SK-N-SH (cell line): ENCODE data around the gene SIGLEC8. TPM values are rescaled to one million over a fixed set of nuclear protein-coding genes. Genes with fewer than 3 reads are reported as not detected.

Experiments used
- CTCF ChIA-PET: fragments of 300-600, 350-600 bp; formaldehyde crosslinking; extraction: SDS; loops from one replicate; lab custom pipeline; 2021; lab: Yijun Ruan, JAX
- POLR2A ChIA-PET: fragments of 350-600 bp; sonication (Branson Sonifier 250); formaldehyde crosslinking; extraction: SDS; loops from one replicate; lab custom pipeline; 2020; ENCODE audit warnings: antibody characterized with exemption, inconsistent platforms; lab: Yijun Ruan, JAX
- DNase-seq: peaks from one replicate; pipeline ENCODE4 v3.0.0; 2012
- H2AFZ ChIP-seq: fragments of 200-600 bp; sonication (generic); 2 replicates; pipeline ENCODE4 v1.8.1; 2016; ENCODE audit warnings: antibody characterized with exemption, mild to moderate bottlenecking, low read depth
- H3F3A ChIP-seq: fragments of 200-600 bp; sonication (generic); replicated peaks from 2 replicates; pipeline ENCODE3; 2016; ENCODE audit warnings: antibody characterized with exemption, mild to moderate bottlenecking; ENCODE audit not compliant: insufficient read depth
- H3K27ac ChIP-seq, 2 experiments: fragments of 200-500 bp in 1 of 2; fragments of 200-600 bp in 1 of 2; sonication (Bioruptor generic) in 1 of 2; sonication (generic), shearing (Covaris generic) in 1 of 2; 2 replicates each; pipeline versions ENCODE4 v1.5.1 to v1.6.1; 2014 to 2016; ENCODE audit warnings: low read depth in 2 of 2, inconsistent platforms in 1 of 2, low read length in 1 of 2, mild to moderate bottlenecking in 1 of 2, mixed read lengths in 1 of 2
- H3K27me3 ChIP-seq: fragments of 200-600 bp; sonication (generic), shearing (Covaris generic); 2 replicates; pipeline ENCODE4 v1.6.1; 2016; ENCODE audit warnings: mixed run types; ENCODE audit not compliant: insufficient read depth
- H3K36me3 ChIP-seq, 2 experiments: fragments of 200-500 bp in 1 of 2; fragments of 200-600 bp in 1 of 2; sonication (Bioruptor generic) in 1 of 2; sonication (generic) in 1 of 2; replicated peaks in 1 of 2; 2 replicates each; pipeline versions ENCODE3 to v1.5.1; 2014 to 2016; ENCODE audit warnings: low read length in 1 of 2, mild to moderate bottlenecking in 1 of 2; ENCODE audit not compliant: insufficient read depth in 2 of 2, control insufficient read depth in 1 of 2
- H3K4me1 ChIP-seq, 2 experiments: fragments of 200-500 bp in 1 of 2; fragments of 200-600 bp in 1 of 2; sonication (Bioruptor generic) in 1 of 2; sonication (generic), shearing (Covaris generic) in 1 of 2; 2 replicates each; pipeline versions ENCODE4 v1.5.1 to v1.6.1; 2014 to 2016; ENCODE audit warnings: low read depth in 1 of 2, low read length in 1 of 2, mixed run types in 1 of 2; ENCODE audit not compliant: insufficient read depth in 2 of 2, control insufficient read depth in 1 of 2
- H3K4me2 ChIP-seq: fragments of 200-600 bp; sonication (generic), shearing (Covaris generic); 2 replicates; pipeline ENCODE4 v1.6.1; 2017; ENCODE audit warnings: mixed run types
- H3K4me3 ChIP-seq, 2 experiments: fragments of 200-500 bp in 1 of 2; fragments of 200-600 bp in 1 of 2; sonication (Bioruptor generic) in 1 of 2; sonication (generic), shearing (Covaris generic) in 1 of 2; 2 replicates each; pipeline versions ENCODE4 v1.5.1 to v1.8.1; 2014 to 2016; ENCODE audit warnings: low read depth in 2 of 2, inconsistent platforms in 1 of 2, low read length in 1 of 2, mild to moderate bottlenecking in 1 of 2, mixed read lengths in 1 of 2, moderate library complexity in 1 of 2
- H3K79me2 ChIP-seq: fragments of 200-600 bp; sonication (generic); 2 replicates; pipeline ENCODE4 v1.8.1; 2017; ENCODE audit warnings: mild to moderate bottlenecking; ENCODE audit not compliant: insufficient read depth
- H3K9ac ChIP-seq: fragments of 200-600 bp; sonication (generic); 2 replicates; pipeline ENCODE4 v1.6.1; 2017; ENCODE audit warnings: mixed run types
- H3K9me2 ChIP-seq: fragments of 200-600 bp; sonication (generic); 2 replicates; pipeline ENCODE4 v1.6.1; 2017; ENCODE audit warnings: mixed run types
- H3K9me3 ChIP-seq: fragments of 200-600 bp; sonication (generic); 2 replicates; pipeline ENCODE4 v1.6.1; 2017; ENCODE audit warnings: mixed run types, mild to moderate bottlenecking, moderate library complexity
- H4K20me1 ChIP-seq: fragments of 200-600 bp; sonication (generic); 2 replicates; pipeline ENCODE4 v1.6.1; 2017; ENCODE audit warnings: mild to moderate bottlenecking, mixed run types; ENCODE audit not compliant: insufficient read depth
- CHD2 ChIP-seq: fragments of 150-350 bp; IDR thresholded peaks from 2 replicates; pipeline ENCODE4 v1.6.1; 2018; ENCODE audit warnings: low read length; ENCODE audit not compliant: partially characterized antibody
- ELF1 ChIP-seq: IDR thresholded peaks from 2 replicates; pipeline ENCODE4 v1.4.0; 2012
- EZH2phosphoT487 ChIP-seq: fragments of 200-600 bp; sonication (generic); IDR thresholded peaks from 2 replicates; pipeline ENCODE4 v1.6.1; 2017; ENCODE audit warnings: low read depth, mixed run types, mild to moderate bottlenecking, antibody characterized with exemption, moderate library complexity, borderline replicate concordance
- FOSL2 ChIP-seq: IDR thresholded peaks from 2 replicates; pipeline ENCODE4 v1.4.0; 2012; ENCODE audit warnings: low read depth, mild to moderate bottlenecking, moderate library complexity, borderline replicate concordance
- FOXJ3 ChIP-seq: sonication (generic); formaldehyde crosslinking; IDR thresholded peaks from 2 replicates; pipeline ENCODE4 v1.5.1; 2020; ENCODE audit warnings: mild to moderate bottlenecking, missing genetic modification reagents
- FOXM1 ChIP-seq: IDR thresholded peaks from 2 replicates; pipeline ENCODE4 v1.4.0; 2012; ENCODE audit warnings: low read depth, mild to moderate bottlenecking
- GABPA ChIP-seq: IDR thresholded peaks from 2 replicates; pipeline ENCODE4 v1.4.0; 2012; ENCODE audit warnings: low read depth, mild to moderate bottlenecking
- GATA2 ChIP-seq: sonication (generic); formaldehyde crosslinking; IDR thresholded peaks from 2 replicates; pipeline ENCODE4 v1.5.0; 2020; ENCODE audit warnings: mild to moderate bottlenecking, missing genetic modification reagents
- IRF3 ChIP-seq: fragments of 150-350 bp; IDR thresholded peaks from 2 replicates; pipeline ENCODE4 v1.6.1; 2016; ENCODE audit warnings: mild to moderate bottlenecking, low read depth, low read length
- JUND ChIP-seq: IDR thresholded peaks from 2 replicates; pipeline ENCODE4 v1.4.0; 2012
- MAX ChIP-seq: IDR thresholded peaks from 2 replicates; pipeline ENCODE4 v1.4.0; 2012; ENCODE audit warnings: low read depth
- MEF2A ChIP-seq: IDR thresholded peaks from 2 replicates; pipeline ENCODE4 v1.4.0; 2012; ENCODE audit warnings: low read depth, borderline replicate concordance
- NRF1 ChIP-seq: IDR thresholded peaks from 2 replicates; pipeline ENCODE4 v1.6.1; 2012; ENCODE audit warnings: low read depth, mild to moderate bottlenecking, low read length
- PBX3 ChIP-seq: IDR thresholded peaks from 2 replicates; pipeline ENCODE4; 2012
- POLR2AphosphoS5 ChIP-seq: IDR thresholded peaks from 2 replicates; pipeline ENCODE4 v1.6.1; 2012; ENCODE audit warnings: low read depth, low read length
- RFX5 ChIP-seq: IDR thresholded peaks from 2 replicates; pipeline ENCODE4 v1.6.1; 2012; ENCODE audit warnings: mild to moderate bottlenecking, improper control_type of control experiment, low read length
- RXRA ChIP-seq: IDR thresholded peaks from 2 replicates; pipeline ENCODE4 v1.4.0; 2012; ENCODE audit warnings: low read depth, mild to moderate bottlenecking, borderline replicate concordance
- TAF1 ChIP-seq: IDR thresholded peaks from 2 replicates; pipeline ENCODE4 v1.6.1; 2012; ENCODE audit warnings: low read depth, mild to moderate bottlenecking, low read length, moderate library complexity, borderline replicate concordance
- TCF12 ChIP-seq: IDR thresholded peaks from 2 replicates; pipeline ENCODE4 v1.4.0; 2012
- TEAD4 ChIP-seq: IDR thresholded peaks from 2 replicates; pipeline ENCODE4 v1.4.0; 2012; ENCODE audit warnings: mild to moderate bottlenecking, borderline replicate concordance; ENCODE audit not compliant: insufficient read depth
- USF1 ChIP-seq: IDR thresholded peaks from 2 replicates; pipeline ENCODE4 v1.4.0; 2012; ENCODE audit warnings: low read depth, borderline replicate concordance
- ZBTB33 ChIP-seq: IDR thresholded peaks from 2 replicates; pipeline ENCODE4 v1.4.0; 2012; ENCODE audit warnings: low read depth, borderline replicate concordance
- WGBS: methylation state at CpG from one replicate; pipeline ENCODE4 v1.1.6; 2017; ENCODE audit warnings: low lambda C conversion rate; 5-methylcytosine and 5-hydroxymethylcytosine counted together
- polyA plus RNA-seq, 3 experiments: library from polyadenylated mRNA; depleted of rRNA; stranded (reverse); fragments of >200 nt; gene quantifications; 2 replicates each; pipeline ENCODE4 v1.2.3, GENCODE V29; 2012

SIGLEC8 gene
- polyA plus RNA-seq, 1 of the 3 experiments (the other 2 are of a cell fraction) = not detected

- Histone ChIP-seq H3K9me3 (no peaks in the 10 kb centered on the region), H3K9me2 (no peaks in the 10 kb centered on the region), H2AFZ (no peak overlapping the region), H3K27me3 (peaks cover 18% of the 10 kb centered on the region; the same call in 1 of the 2 replicates), H3K36me3 (no peaks in the 10 kb centered on the region), H3K4me1 (no peaks in the 10 kb centered on the region), H3K79me2 (no peaks in the 10 kb centered on the region), H3K9ac (no peak overlapping the region), H3K4me2 (no peak overlapping the region), H3F3A (no peaks in the 10 kb centered on the region), H4K20me1 (no peaks in the 10 kb centered on the region), H3K27ac (no peak overlapping the region), H3K4me3 (no peak overlapping the region)
- 0% methylated on average over 1 of the region's 1 CpG for WGBS
- DNase-seq = no peak
- CTCF ChIA-PET = interaction anchor here (0.5 to 3.4 kb wide), 5 partner anchors 9 to 364 kb away, joined by 3 to 16 read pairs (median 5); no protein-coding TSS in a partner anchor
- TF ChIP-seq ZBTB33 = no peak
- no peak for TF ChIP-seq FOSL2
- no peak for TF ChIP-seq RXRA
- TF ChIP-seq TEAD4 = no peak
- no peak for TF ChIP-seq MAX
- no peak for TF ChIP-seq FOXJ3 (CRISPR knock-in tag)
- no peak for TF ChIP-seq NRF1
- TF ChIP-seq RFX5 = no peak
- TF ChIP-seq CHD2 = no peak
- no peak for TF ChIP-seq FOXM1
- no peak for TF ChIP-seq MEF2A
- TF ChIP-seq POLR2AphosphoS5 = no peak
- TF ChIP-seq PBX3 = no peak
- POLR2A ChIA-PET = no interaction called here
Observed at GRCh38 chr19:51469629-51470028, 11.4 kb upstream of the SIGLEC8 start.

GRCh38 chr19:51469162-51469561 is 10.9 kb upstream of the SIGLEC8 start:
- peaks cover 18% of the 10 kb centered on the region; the same call in 1 of the 2 replicates for H3K27me3 ChIP-seq
- no peaks in the 10 kb centered on the region for H4K20me1 ChIP-seq
- H3K4me3 ChIP-seq = no peak overlapping the region
- no peak overlapping the region for H2AFZ ChIP-seq
- no peak overlapping the region for H3K4me2 ChIP-seq
- no peaks in the 10 kb centered on the region for H3K9me2 ChIP-seq
- no peaks in the 10 kb centered on the region for H3K9me3 ChIP-seq
- H3K9ac ChIP-seq = no peak overlapping the region
- DNase-seq = no peak
- no peak overlapping the region for H3K27ac ChIP-seq
- no peaks in the 10 kb centered on the region for H3K79me2 ChIP-seq
- ChIA-PET CTCF (interaction anchor here (0.5 to 3.4 kb wide), 6 partner anchors 9 to 365 kb away, joined by 3 to 16 read pairs (median 4); no protein-coding TSS in a partner anchor), POLR2A (no interaction called here)
- WGBS = 6% methylated on average over 4 of the region's 4 CpGs
- H3K36me3 ChIP-seq = no peaks in the 10 kb centered on the region
- H3F3A ChIP-seq = no peaks in the 10 kb centered on the region
- H3K4me1 ChIP-seq = no peaks in the 10 kb centered on the region
- no peak for TF ChIP-seq TCF12
- TF ChIP-seq JUND = no peak
- TF ChIP-seq USF1 = no peak
- TF ChIP-seq EZH2phosphoT487 = no peak
- TF ChIP-seq MAX = no peak
- TF ChIP-seq IRF3 = no peak
- TF ChIP-seq GABPA = no peak
- TF ChIP-seq TAF1 = no peak
- no peak for TF ChIP-seq TEAD4
- TF ChIP-seq GATA2 (CRISPR knock-in tag) = no peak
- no peak for TF ChIP-seq ELF1
- TF ChIP-seq ZBTB33 = no peak
